Ishikawa (cell line): ENCODE measurements around the gene C4A.

Experiments
- CEBPB ChIP-seq: IDR thresholded peaks from 2 replicates; pipeline ENCODE4 v1.6.1; 2012
- CREB1 ChIP-seq: IDR thresholded peaks from 2 replicates; pipeline ENCODE4 v1.6.1; 2012; ENCODE audit warnings: low read depth
- EGR1 ChIP-seq: IDR thresholded peaks from 2 replicates; pipeline ENCODE4 v1.6.1; 2012
- EP300 ChIP-seq: IDR thresholded peaks from 2 replicates; pipeline ENCODE4 v1.6.1; 2012; ENCODE audit warnings: borderline replicate concordance
- FOXM1 ChIP-seq: IDR thresholded peaks from 2 replicates; pipeline ENCODE4 v1.6.1; 2012; ENCODE audit warnings: low read depth, borderline replicate concordance
- NFIC ChIP-seq: IDR thresholded peaks from 2 replicates; pipeline ENCODE4 v1.6.1; 2012
- RAD21 ChIP-seq: IDR thresholded peaks from 2 replicates; pipeline ENCODE4 v1.6.1; 2012; ENCODE audit warnings: low read depth
- TAF1 ChIP-seq: IDR thresholded peaks from 2 replicates; pipeline ENCODE4 v1.6.1; 2012; ENCODE audit warnings: low read depth, mild to moderate bottlenecking
- TCF12 ChIP-seq: IDR thresholded peaks from 2 replicates; pipeline ENCODE4 v1.6.1; 2012; ENCODE audit warnings: low read depth
- TEAD4 ChIP-seq: IDR thresholded peaks from 2 replicates; pipeline ENCODE4 v1.6.1; 2012
- USF1 ChIP-seq: IDR thresholded peaks from 2 replicates; pipeline ENCODE4 v1.6.1; 2012
- YY1 ChIP-seq: IDR thresholded peaks from 2 replicates; pipeline ENCODE4 v1.6.1; 2012; ENCODE audit warnings: low read depth
- ZBTB7A ChIP-seq: IDR thresholded peaks from 2 replicates; pipeline ENCODE4 v1.6.1; 2012; ENCODE audit warnings: low read depth
- TF ChIP-seq, protein P1 (sequence below): IDR thresholded peaks from 2 replicates; pipeline ENCODE4 v1.6.1; 2012; ENCODE audit warnings: low read depth, mild to moderate bottlenecking
- TF ChIP-seq, protein P2 (sequence below): IDR thresholded peaks from 2 replicates; pipeline ENCODE4 v1.6.1; 2012

The C4A gene

DNA sequence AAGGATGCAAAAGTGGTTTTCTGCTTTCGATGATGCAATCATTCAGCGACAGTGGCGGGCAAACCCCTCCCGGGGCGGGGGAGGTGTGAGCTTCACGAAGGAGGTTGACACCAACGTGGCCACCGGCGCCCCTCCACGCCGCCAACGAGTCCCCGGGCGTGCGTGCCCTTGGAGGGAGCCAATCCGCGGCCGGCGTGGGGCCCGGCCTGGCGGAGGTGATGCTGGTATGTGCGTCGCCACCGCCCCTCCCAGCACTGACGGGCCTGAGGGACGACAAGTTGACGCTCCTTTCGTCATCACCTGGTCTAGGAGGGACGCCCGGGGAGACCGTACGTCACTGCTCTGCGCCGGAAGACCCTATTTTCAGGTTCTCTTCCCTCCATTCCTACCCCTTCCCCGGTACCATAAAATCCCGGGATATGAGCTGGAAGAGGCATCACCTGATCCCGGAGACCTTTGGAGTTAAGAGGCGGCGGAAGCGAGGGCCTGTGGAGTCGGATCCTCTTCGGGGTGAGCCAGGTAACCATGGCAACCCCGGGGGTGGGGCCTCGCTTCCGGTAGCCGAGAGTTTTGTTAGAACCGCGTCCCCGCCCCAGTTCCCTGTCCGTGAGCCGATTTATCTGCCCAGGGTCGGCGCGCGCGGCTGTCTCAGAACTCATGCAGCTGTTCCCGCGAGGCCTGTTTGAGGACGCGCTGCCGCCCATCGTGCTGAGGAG lies 9.7 kb upstream of the C4A start, which contains the start of gene DXO:
TSS of gene DXO (minus strand) at position 146 of the 716 bp plus-strand sequence. CDS start 463 bp downstream, outside the sequence.
- TF ChIP-seq EGR1 (peak; percentile 34), TEAD4 (peak; percentile 79), USF1 (peak; percentile 40; the same call in 1 of the 2 replicates), TAF1 (no peak; the same call in 1 of the 2 replicates), RAD21 (no peak), NFIC (0 out of 2 replicates have a peak, but pooled peaks have one; percentile 4), ZBTB7A (no peak), EP300 (no peak), CEBPB (peak; percentile 75), CREB1 (peak; percentile 98), TCF12 (peak; percentile 51), YY1 (peak; percentile 25; the same call in 1 of the 2 replicates), FOXM1 (no peak)
- TF ChIP-seq, protein P1, sequence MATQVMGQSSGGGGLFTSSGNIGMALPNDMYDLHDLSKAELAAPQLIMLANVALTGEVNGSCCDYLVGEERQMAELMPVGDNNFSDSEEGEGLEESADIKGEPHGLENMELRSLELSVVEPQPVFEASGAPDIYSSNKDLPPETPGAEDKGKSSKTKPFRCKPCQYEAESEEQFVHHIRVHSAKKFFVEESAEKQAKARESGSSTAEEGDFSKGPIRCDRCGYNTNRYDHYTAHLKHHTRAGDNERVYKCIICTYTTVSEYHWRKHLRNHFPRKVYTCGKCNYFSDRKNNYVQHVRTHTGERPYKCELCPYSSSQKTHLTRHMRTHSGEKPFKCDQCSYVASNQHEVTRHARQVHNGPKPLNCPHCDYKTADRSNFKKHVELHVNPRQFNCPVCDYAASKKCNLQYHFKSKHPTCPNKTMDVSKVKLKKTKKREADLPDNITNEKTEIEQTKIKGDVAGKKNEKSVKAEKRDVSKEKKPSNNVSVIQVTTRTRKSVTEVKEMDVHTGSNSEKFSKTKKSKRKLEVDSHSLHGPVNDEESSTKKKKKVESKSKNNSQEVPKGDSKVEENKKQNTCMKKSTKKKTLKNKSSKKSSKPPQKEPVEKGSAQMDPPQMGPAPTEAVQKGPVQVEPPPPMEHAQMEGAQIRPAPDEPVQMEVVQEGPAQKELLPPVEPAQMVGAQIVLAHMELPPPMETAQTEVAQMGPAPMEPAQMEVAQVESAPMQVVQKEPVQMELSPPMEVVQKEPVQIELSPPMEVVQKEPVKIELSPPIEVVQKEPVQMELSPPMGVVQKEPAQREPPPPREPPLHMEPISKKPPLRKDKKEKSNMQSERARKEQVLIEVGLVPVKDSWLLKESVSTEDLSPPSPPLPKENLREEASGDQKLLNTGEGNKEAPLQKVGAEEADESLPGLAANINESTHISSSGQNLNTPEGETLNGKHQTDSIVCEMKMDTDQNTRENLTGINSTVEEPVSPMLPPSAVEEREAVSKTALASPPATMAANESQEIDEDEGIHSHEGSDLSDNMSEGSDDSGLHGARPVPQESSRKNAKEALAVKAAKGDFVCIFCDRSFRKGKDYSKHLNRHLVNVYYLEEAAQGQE = no peak
- TF ChIP-seq, protein P2, sequence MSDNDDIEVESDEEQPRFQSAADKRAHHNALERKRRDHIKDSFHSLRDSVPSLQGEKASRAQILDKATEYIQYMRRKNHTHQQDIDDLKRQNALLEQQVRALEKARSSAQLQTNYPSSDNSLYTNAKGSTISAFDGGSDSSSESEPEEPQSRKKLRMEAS = peak; percentile 88

GRCh38 chr6:31972709-31973350 lies 9.0 kb upstream of the C4A start:
- no peak for TF ChIP-seq EP300
- TF ChIP-seq ZBTB7A = no peak
- no peak for TF ChIP-seq CREB1
- TF ChIP-seq CEBPB = no peak
- TF ChIP-seq EGR1 = no peak
- TF ChIP-seq, protein P1 = no peak
- TF ChIP-seq USF1 = no peak
- TF ChIP-seq TEAD4 = no peak
- TF ChIP-seq TCF12 = no peak
- TF ChIP-seq, protein P2 = no peak
- TF ChIP-seq YY1 = no peak

DNA sequence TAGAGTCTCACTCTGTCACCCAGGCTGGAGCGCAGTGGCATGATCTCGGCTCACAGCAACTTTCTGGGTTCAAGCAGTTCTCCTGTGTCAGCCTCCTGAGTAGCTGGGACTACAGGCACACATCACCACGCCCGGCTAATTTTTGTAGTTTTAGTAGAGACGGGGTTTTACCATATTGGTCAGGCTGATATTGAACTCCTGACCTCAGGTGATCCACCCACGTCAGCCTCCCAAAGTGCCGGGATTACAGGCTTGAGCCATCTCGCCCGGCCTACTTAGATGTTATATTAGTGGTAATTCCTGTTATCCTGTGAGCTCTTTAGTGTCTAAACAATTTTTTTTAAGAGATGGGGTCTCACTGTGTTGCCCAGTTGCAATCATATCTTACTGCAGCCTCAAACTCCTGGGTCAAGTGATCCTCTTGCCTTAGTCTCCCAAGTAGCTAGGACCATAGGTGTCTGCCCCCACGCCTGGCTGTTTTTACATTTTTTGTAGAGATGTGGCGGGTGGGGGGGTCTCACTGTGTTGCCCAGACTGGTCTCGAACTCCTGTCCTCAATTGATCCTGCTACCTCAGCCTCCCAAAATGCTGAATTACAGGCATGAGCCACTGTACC lies 3.9 kb upstream of the C4A start:
- TF ChIP-seq EP300 = no peak
- TF ChIP-seq RAD21 = no peak
- no peak for TF ChIP-seq EGR1
- TF ChIP-seq, protein P1 = no peak
- no peak for TF ChIP-seq TAF1
- TF ChIP-seq TEAD4 = no peak
- TF ChIP-seq NFIC = no peak
- TF ChIP-seq, protein P2 = no peak
- TF ChIP-seq CEBPB = no peak
- TF ChIP-seq USF1 = no peak
- TF ChIP-seq ZBTB7A = no peak
- TF ChIP-seq YY1 = no peak
- TF ChIP-seq CREB1 = no peak
- no peak for TF ChIP-seq TCF12
- no peak for TF ChIP-seq FOXM1
